Fibroblast of skin of right biceps (primary cell): ENCODE data around the gene PCED1B.
"Not testable (repeated sequence)": the region's sequence is repeated elsewhere in the genome, so short reads cannot be mapped to it uniquely, and the experiment has no call there.

ENCODE experiments used
- DNase-seq: peaks from one replicate; pipeline ENCODE4 v3.0.0-alpha.2; 2013

Gene PCED1B

GRCh38 chr12:47244835-47245234 lies 165.4 kb downstream of the PCED1B start:
- no peak for DNase-seq

GRCh38 chr12:47245623-47246022 lies 166.2 kb downstream of the PCED1B start:
- no peak for DNase-seq

GRCh38 chr12:47247418-47247817 lies 168.0 kb downstream of the PCED1B start:
- DNase-seq, result no peak

- no peak for DNase-seq
These were observed 169.7 kb downstream of the PCED1B start for GRCh38 chr12:47249082-47249481.

GRCh38 chr12:47249719-47250357 lies 170.4 kb downstream of the PCED1B start:
- DNase-seq, result no peak

GRCh38 chr12:47251919-47252318 lies 172.5 kb downstream of the PCED1B start:
- no peak for DNase-seq

- DNase-seq, result no peak
These were observed 185.5 kb downstream of the PCED1B start for GRCh38 chr12:47264951-47265350.

- DNase-seq, result no peak
These were observed 186.0 kb downstream of the PCED1B start for GRCh38 chr12:47265391-47265790.

- DNase-seq, result peak; percentile 53
These were observed 188.2 kb downstream of the PCED1B start for GRCh38 chr12:47267571-47267970.

GRCh38 chr12:47268501-47269454 lies 189.4 kb downstream of the PCED1B start:
- no peak for DNase-seq

GRCh38 chr12:47269916-47270315 lies 190.5 kb downstream of the PCED1B start:
- DNase-seq, result no peak

- peak; percentile 97 for DNase-seq
These were observed 191.6 kb downstream of the PCED1B start for GRCh38 chr12:47270782-47271664.

- no peak for DNase-seq
These were observed 192.4 kb downstream of the PCED1B start for GRCh38 chr12:47271800-47272239.

- DNase-seq, result peak; percentile 44
These were observed 193.2 kb downstream of the PCED1B start for GRCh38 chr12:47272412-47273190.

- DNase-seq, result no peak
These were observed 193.8 kb downstream of the PCED1B start for GRCh38 chr12:47273191-47273626.

GRCh38 chr12:47274760-47275159 lies 195.3 kb downstream of the PCED1B start:
- DNase-seq, result no peak

GRCh38 chr12:47276253-47276620 lies 196.8 kb downstream of the PCED1B start:
- no peak for DNase-seq

GRCh38 chr12:47276621-47277309 lies 197.3 kb downstream of the PCED1B start:
- peak; percentile 84 for DNase-seq

- DNase-seq, result peak; percentile 96
These were observed 198.6 kb downstream of the PCED1B start for GRCh38 chr12:47277972-47278448.

- DNase-seq, result not testable (repeated sequence)
These were observed 200.3 kb downstream of the PCED1B start for GRCh38 chr12:47279758-47280157.

- no peak for DNase-seq
These were observed 201.3 kb downstream of the PCED1B start for GRCh38 chr12:47280543-47281300.
